IPS DF 19.7 (cell line): ENCODE data around the gene RPS17.
"Not testable (repeated sequence)": the region's sequence is repeated elsewhere in the genome, so short reads cannot be mapped to it uniquely, and the experiment has no call there.

Experiments used
- DNase-seq: peaks from one replicate; pipeline ENCODE4 v3.0.0-alpha.2; 2013; ENCODE audit warnings: low read depth, low spot score

Gene RPS17

DNA sequence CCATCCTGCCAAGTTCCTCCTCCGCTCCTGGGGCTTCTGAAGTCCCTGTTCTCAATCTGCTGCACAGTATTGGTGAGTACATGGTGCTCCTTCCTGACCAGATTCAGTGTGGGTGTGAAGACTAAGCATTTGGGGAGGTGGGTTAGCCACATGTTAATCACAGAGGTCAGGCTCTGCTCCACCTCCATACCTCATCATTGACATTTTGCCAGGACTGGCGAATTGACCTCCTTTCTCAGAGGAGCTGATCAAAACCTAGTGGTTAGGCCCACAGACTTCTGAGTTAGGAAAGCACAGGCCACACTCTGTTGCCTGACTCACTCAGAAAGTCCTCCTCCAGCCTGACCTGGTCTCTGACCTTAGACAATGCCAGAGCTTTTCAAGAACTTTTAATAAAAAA lies 8.4 kb upstream of the RPS17 start:
- no peak for DNase-seq

DNA sequence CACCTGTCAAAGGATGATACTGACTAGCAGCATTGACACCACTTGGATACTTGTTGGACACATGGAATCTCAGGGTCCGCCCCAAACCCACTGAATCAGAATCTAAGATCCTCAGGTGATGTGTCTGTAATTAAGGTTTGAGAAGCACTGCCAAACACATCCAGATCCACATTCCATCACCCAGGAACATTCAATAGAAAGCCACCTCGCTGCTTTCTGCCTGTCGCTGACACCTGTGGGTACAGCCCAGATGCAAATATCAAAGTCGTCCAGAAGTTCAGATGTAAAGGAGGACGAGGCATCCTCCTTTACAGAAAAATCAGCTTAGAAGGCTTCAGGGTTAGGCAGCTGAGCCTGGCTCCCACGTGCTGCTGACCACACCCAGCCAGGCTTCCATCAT lies 5.2 kb upstream of the RPS17 start:
- DNase-seq = no peak

DNA sequence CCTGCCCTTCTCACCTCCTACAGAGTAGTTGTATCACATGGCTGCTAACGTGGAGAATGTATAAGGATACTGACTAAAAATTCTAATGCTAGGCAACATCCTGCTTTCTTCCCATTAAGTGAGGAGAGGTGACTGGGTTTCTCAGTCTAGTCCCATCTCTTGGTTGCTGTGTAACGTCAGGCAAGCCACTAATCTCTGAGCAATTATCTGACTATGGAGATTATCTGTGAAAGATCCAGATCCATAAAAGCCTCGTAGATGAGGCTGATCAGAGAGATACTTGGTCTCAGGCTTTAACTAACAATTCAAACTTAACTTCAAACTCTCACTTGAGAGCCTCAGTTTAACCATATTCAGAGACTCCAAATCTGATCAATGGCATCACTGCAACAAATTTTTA lies 4.7 kb upstream of the RPS17 start:
- DNase-seq = no peak

DNA sequence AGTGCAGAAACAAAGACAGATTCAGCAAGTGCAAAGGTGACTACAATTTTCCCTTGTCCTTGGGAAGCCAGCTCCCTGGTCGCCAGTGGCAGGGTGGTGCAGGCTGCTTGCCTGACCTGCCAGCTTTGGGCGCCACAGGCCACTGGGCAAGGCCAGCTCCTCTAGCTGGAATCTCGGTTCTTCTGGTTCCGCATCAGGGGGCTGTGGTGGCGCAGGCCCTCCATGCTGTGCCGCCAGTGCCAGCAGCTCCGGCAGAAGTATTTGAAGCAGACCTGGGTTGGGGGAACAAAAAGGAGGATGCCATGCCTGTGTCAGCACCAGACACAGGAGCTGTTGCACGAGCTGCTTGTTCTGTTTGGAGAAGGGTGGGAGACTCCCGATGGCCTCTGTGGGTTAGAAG lies 4.2 kb upstream of the RPS17 start:
- DNase-seq = no peak

DNA sequence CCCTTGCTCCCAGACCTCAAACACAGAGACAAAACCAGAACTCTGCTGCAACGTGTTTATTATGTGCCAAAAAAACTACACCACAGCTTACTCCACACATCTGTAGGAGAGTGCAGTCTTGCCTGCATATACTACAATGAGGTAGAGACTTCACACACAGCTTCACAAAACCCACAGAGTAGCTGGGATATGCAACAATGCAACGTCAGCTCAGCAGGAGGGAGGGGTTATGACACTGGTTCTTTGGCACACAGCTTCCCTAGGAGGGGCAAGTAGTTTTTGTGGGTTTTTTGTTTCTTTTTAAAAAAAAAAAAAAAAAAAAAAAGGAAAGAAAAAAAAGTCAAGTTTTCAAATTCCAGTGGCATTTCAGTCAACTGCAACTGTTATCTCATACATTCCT lies 2.9 kb upstream of the RPS17 start:
- DNase-seq = no peak

DNA sequence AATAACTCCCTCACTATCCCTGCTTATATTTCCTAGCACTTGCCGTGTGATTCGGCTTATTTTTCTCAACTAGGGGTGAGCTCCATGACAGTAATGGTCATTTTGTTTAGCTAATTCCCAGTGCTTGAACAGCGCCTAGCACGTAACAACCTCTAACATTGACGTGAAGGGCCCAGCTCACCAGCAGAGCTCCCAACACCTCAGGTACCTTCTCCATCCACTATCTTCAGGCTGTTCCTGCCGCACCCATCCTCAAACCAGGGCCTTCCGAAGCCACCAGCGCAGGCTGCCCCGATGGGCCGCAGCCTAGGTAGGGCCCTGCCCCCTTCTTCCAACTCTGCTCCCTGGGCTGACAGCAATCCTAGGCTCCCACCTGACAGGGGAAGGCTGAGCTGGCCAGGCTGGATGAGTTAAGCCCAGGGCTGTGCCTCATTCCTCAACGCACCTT lies 751 bp upstream of the RPS17 start:
- no peak for DNase-seq

DNA sequence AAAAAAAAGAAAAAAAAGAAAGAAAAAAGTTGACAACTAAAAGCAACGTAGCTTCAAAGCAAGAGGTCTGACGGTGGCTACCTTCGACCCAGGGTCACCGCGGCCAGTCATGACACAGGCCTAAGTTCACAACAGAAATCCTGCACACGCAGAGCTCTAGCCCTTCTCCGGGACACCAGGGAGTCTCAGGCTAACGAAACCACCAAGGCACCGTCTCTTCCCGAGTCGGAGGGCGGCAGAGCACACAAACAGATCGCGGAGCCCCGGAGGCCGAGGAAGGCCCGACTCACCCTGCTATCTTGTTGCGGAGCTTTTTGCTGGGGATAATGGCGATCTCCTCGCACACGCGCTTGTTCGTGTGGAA lies 584 bp downstream of the RPS17 start:
- no peak for DNase-seq

DNA sequence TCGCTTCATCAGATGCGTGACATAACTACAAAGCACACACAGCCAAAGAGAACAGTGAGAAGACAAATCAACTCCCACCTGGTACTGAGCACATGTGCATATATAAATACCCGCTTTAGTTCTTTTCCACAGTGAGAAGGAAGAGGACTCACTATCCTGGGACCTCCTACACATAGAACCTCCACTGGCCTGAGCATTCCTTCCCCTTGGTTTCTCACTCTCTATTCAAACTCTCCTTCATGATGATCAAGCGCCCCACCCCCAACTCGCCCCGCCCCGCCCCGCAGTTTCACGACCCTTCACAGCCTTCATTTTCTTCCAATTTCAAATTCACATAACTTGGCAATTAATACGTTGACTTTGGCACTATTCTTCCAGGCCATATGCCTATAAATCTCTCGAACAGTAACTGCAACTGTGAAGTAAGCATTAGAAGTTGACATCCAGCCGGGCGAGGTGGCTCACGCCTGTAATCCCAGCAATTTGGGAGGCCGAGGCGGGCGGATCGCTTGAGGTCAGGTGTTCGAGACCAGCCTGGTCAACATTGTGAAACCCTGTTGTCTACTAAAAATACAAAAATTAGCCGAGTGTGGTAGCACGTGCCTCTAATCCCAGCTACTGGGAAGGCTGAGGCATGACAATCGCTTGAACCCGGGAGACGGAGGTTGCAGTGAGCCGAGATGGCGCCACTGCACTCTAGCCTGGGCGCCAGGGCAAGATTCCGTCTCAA lies 1.1 kb downstream of the RPS17 start:
- no peak for DNase-seq

DNA sequence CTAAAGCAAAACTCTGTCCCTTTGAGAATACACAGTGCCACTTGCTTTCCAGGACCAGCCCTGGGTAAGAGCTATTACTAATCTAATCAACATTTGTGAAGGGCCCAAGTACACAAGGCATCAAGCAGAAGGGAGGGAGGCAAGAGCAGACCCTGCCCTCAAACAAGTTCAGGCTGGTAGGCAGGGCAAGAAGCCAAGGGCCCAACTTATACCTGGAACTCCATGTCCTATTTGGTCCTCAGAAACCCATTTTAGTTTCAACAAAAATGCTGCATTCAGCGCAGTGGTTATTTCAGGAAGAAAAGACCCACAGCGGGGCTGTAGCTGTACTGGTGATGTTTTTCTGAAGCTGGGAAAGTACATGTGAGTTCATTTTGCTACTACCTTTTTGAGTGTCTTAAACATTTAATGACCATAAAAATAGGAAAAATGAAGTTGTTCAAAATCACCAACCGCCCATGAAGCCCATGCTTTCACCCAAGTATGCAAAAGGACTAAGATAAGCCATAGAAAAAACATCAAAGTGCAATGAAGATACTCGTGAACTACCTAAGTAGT lies 2.8 kb downstream of the RPS17 start:
- DNase-seq = no peak

DNA sequence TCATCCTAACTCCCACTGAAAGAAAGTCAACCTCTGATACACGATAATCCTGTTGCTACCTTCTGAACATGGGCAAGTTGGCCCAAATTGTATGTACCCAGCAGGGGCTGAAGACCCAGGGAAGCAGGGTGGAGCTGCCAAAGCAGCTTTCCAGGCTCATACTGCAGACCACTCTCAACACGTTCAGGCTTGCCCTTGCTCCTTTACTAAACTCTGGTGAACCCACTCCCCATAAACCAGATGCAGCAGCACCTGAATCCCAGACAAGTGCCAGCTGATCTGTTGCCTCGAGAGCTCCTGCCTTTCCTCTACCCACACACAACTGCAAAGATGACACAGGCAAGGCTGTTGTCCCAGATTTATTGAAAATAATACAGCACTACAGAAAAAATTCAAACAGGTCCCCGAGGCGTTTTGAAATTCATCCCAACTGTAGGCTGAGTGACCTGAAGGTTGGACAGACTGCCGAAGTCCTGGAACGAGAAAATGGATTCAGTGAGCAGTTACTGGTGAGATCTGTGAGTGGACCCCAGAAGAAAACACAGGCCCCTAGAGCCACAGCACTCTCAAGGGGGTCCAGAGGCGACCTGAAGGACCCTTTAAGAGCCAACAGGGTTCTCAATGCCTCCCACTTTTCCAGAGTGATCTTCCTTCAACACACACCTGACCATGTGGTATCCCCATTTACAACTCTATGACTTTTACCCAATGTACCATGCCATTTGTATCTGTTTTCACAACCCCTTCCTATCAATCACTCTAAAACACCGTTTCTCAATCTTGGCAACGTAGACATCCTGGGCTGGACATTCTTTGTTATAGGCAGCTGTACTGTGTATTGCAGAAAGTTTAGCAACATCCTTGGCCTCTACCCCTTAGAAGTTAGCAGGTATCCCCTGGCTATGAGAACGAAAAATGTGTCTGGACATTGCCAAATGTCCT lies 3.6 kb downstream of the RPS17 start:
- no peak for DNase-seq

DNA sequence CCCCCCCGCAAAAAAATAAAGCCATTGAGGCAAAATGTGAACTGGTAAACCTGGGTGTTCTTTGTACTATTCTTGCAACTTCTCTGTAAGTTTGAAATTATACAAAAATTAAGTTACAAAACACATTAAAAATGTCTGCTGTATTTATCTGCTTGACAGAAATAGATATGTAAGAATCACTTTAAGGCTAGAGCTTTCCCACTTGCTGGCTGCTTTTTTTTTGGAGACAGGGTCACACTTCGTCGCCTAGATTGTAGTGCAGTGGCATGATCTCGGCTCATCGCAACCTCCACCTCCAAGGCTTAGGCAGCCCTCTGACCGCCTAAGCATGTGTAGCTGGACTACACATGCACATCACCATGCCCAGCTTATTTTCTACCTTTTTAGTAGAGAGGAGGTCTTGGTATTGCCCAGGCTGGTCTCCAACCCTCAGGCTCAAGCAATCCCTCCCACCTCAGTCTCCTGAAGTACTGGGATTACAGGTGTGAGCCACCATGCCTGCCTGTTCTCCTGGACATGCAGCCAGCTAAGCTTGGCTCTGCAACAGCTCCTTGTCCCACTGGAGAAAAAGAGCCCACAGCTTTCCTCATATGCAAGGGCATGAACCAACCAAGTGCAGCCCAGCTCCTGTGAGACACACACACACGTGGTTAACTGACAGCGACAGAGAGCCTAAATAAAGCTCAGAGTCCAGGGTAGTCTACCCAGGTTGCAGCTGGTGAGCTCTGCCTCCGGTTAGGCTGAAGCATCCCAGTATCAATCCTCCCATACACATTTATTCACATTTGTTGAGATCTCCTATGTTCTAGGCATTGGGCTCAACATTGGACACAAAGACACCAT lies 4.5 kb downstream of the RPS17 start:
- no peak for DNase-seq

DNA sequence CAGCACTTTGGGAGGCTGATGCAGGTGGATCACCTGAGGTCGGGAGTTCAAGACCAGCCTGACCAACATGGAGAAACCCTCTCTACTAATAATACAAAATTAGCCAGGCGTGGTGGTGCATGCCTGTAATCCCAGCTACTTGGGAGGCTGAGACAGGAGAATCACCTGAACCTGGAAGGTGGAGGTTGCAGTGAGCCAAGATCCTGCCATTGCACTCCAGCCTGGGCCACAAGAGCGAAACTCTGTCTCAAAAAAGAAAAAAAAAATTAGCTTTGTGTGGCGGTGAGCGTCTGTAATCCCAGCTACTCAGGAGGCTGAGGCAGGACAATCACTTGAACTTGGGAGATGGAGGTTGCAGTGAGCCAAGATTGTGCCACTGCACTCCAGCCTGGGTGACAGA lies 5.1 kb downstream of the RPS17 start:
- not testable (repeated sequence) for DNase-seq

DNA sequence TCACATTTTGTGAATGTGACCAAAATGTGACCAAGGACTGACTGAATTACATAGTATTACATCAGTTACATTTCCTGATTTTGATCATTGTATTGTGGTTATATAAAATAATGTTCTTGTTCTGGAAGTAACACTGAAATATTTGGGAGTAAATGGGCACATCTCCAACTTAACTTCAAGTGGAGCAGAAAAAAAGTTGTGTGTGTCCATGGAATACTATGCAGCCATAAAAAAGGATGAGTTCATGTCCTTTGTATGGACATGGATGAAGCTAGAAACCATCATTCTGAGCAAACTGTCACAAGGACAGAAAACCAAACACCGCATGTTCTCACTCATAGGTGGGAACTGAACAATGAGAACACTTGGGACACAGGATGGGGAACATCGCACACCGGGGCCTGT lies 5.8 kb downstream of the RPS17 start:
- not testable (repeated sequence) for DNase-seq

DNA sequence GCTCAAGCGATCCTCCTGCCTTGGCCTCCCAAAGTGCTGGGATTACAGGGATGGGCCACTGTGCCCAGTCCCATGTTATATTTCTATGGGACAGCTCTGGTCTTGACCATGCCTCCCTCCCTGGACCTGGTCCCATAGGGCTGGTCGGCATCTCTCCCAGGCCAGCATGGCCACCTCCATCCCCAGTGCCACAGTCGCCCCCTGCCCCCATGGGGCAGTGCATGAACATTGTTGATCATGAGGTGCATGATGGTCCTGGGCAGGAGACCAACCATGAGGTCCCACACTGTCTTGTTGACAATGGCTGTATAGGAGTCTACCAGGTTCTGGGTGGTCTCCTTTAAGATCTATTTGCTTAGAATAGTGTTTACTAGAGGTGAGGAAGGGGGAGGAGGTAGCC lies 6.5 kb downstream of the RPS17 start:
- DNase-seq = no peak

DNA sequence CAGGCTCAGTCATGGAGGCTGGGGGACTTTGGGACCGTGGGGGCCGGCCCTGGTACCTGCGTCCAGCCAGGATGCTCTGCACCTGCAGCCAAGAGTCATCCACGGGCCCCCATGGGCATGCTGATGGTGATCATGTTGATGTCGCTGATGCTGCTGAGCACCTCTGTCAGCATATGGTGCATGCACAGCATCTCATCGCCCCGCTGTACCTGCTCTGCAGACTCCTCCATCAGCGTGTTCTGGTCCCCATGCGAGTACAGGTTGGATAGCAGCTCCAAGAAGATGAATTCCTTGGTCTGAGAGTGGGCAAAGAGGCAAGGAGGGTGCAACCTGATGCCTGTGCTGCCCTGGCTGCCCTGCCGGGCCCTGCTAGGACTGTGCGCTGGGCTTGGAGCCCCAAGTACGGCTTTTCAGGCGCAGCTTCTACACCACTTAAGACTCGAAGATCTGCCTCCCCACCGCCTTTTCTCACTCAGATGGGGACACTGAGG lies 7.2 kb downstream of the RPS17 start:
- no peak for DNase-seq

DNA sequence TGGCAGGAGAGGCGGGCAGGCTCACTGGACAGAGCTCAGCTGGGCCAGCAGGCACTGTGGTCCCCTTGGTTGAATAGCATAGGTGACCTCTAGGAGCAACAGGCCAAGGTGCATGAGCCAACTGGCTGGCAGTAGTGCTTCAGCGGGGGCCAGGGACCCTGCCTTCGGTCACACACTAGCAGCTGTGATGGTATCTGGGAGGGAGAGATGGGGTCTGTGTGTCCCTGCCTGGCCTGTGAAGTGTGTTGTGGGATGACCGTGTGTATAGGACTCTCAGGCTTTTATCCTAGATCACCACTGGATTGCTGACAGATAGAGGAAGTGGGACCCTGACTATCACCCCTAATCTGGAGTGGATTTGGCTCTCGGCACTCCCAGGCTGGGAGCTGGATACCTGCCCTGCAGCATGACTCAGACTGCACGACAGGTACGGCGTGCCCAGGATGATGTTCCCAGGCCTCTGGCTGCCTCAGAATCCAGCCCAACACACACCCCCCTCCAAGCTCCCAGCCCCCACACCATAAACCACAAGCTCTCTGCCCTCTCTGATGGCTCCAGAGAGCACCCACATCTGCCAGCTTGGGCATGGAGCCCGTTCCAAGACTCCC lies 7.8 kb downstream of the RPS17 start:
- DNase-seq = no peak

DNA sequence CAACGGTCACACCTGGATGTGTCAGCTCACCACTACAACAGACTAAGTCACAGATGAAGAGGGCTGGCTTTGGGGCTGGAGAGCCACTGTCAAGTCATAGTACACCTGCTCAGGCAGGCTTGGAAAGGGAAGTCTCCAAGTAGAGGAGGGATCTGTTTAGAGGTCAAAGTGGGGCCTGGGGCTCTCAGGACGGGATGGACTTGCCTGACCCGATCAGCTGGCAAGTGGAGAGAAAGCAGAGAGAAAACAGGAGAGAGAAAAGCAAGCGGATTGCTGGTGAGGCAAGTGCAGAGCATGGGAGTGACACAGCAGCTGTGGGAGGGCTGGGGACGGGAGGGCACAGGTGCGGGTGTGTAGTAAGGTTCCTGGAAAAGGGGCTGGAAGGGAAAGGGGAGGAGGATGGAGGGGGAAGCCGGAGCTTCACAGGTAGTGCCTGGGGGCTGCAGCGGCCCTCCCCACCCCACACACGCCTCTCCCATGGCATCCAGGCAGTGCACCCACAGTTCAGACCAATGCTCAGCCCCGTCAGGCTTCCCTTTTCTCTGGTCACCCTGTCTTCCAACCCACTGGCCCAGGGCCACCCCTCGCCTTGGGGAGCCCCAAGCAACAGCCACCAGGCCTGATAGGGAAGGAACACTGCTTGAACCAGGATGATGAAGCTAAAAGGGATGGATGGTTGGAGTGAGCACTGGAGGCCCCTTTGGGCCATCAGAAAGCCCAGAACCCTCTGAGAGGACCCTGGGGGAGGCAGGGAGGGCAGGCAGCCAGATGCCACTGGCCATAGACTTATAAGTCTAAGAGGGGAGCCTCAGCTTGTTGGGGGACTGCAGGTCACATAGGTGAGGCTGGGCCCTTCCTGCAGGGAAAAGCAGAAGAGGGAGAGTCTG lies 8.5 kb downstream of the RPS17 start:
- DNase-seq = no peak

DNA sequence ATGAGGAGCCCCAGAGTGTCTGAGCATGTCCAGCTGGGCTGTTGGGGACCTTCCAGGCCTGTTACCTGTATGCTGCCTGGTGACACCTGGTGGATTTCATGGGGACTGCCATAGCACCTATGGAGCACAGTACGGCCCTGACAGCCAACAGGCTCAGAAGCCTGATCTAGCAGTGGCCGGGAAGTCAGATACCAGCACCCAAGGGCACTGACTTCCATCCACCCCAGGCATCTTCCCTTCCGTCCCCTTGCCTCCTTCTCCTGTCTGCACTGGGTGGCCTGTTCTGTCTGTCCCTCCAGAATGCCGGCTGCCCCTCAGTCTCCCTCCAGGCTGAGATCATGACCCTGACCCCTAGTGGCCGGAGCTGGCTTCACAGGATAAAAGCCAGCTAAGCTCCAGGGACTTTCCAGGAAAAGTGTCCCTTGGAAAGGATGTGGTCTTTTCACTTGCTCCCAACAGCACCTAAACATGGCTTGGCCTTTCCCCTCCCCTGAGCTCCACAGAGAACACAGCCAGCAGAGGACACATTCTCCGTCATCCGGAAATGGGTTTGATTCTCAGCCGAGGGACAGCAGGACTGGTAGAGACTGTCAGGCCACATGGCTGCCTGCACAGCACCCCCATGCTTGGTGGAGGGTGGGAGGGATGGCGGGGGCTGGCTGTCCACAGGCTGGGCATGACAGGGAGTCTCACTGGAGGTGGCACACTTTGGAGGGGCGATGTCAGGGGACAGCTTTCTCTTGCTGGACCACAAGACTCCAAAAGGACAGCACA lies 9.5 kb downstream of the RPS17 start:
- no peak for DNase-seq

DNA sequence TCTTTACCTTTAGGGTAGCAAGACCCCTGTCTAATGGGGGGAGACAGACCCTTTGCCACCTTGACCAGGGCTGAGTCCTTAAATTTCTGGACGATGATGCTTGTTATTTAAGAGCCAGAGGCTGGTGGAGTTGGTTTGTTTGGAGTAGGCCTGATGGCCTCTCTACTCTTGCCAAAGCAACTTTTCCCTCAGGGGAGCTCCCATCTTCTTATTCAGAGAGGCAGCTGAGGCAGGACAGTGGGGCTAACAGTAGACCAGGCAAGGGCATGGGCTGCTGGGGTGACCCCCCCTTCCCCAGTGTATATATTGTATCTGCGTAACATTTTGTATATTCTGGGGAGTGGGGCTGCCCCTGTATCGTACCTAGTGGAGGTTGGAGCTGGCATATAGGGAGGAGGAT lies 10.3 kb downstream of the RPS17 start:
- DNase-seq = no peak
